ENCODE results near the gene CRABP1.
A peak's percentile ranks its signal among the peaks of the same experiment; 100 is the strongest.

Gene CRABP1

DNA sequence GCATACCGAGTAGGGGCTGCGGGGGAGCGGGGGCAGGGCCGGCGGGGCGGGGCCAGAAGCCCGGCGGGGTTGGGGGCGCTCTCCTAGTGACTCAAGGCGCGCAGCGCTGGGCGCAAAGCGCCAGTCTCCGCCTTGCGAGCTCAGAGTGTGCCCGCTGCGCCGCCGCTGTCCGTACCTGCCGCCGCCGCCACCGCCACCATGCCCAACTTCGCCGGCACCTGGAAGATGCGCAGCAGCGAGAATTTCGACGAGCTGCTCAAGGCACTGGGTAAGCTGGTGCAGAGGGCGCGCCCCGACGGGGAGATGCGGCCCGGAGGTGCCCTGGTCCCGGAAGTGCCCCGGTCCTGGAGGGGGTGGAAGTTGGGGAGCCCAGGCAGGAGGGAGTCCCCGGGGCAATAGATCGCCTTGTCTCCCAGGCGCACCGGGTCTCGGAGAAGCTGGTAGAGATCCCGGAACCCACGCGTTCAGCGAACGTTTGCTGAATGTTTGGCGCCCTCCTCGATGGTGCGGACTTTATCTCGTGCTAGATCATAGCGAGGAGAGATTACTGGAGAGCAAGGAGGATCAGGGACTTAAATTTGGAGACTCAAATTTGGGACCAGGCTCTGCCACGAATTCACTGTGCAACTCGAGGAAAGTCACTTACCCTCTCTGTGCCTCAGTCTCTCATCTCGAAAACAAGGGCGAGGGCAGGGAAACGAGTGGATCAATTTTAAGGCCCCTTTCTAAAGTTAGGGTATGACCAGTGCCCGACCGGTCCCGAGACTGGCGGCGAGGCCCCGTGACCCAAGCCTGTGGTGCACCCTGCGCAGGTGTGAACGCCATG, at the start of gene CRABP1:
Gene CRABP1 (plus strand): TSS at position 123 of the 826 bp plus-strand sequence. CDS start 76 bp downstream, at position 199.
- TF ChIP-seq, protein P1, sequence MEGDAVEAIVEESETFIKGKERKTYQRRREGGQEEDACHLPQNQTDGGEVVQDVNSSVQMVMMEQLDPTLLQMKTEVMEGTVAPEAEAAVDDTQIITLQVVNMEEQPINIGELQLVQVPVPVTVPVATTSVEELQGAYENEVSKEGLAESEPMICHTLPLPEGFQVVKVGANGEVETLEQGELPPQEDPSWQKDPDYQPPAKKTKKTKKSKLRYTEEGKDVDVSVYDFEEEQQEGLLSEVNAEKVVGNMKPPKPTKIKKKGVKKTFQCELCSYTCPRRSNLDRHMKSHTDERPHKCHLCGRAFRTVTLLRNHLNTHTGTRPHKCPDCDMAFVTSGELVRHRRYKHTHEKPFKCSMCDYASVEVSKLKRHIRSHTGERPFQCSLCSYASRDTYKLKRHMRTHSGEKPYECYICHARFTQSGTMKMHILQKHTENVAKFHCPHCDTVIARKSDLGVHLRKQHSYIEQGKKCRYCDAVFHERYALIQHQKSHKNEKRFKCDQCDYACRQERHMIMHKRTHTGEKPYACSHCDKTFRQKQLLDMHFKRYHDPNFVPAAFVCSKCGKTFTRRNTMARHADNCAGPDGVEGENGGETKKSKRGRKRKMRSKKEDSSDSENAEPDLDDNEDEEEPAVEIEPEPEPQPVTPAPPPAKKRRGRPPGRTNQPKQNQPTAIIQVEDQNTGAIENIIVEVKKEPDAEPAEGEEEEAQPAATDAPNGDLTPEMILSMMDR (IDR thresholded peaks at IDR 0.05; ENCODE audit: extremely low read depth, missing control alignments): no peak
- no peak for DNase-seq (ENCODE audit: low spot score)

DNA sequence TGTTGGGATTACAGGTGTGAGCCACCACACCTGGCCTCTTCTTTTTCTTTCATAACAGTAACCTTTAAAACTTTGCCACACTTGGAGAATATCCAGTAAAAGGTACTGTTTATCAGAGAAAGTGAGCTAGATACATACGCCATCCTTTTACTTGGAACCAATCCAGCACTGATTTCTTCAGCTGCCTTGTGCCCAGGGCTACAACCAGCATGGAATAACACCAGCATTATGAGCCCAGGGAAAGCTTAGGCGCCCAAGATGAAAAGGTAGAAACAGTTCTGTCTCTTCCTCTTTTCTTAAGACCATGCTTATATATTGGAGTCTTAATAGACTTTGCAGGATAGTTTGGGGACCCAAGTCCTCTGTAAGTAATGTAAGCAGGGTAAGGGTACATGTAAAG, 49.1 kb upstream of the CRABP1 start:
- TF ChIP-seq, protein P1 (IDR thresholded peaks at IDR 0.05; ENCODE audit: extremely low read depth, missing control alignments): no peak
- DNase-seq (ENCODE audit: low spot score): no peak

GRCh38 chr15:78291698-78292097, 48.5 kb upstream of the CRABP1 start:
- TF ChIP-seq, protein P1 (IDR thresholded peaks at IDR 0.05; ENCODE audit: extremely low read depth, missing control alignments): no peak
- DNase-seq (ENCODE audit: low spot score): no peak

- TF ChIP-seq, protein P1 (IDR thresholded peaks at IDR 0.05; ENCODE audit: extremely low read depth, missing control alignments): no peak
- no peak for DNase-seq (ENCODE audit: low spot score)
Observed at GRCh38 chr15:78292219-78292618, 47.9 kb upstream of the CRABP1 start.

- DNase-seq (ENCODE audit: low spot score): peak; percentile 94
- TF ChIP-seq, protein P1 (IDR thresholded peaks at IDR 0.05; ENCODE audit: extremely low read depth, missing control alignments): no peak
Observed at GRCh38 chr15:78299101-78299930, 40.8 kb upstream of the CRABP1 start, which contains the start of gene SKIC8. TSS of gene SKIC8 (minus strand) at chr15:78299609. CDS start at chr15:78295686, 3,923 bp downstream.

GRCh38 chr15:78301326-78301725, 38.8 kb upstream of the CRABP1 start:
- TF ChIP-seq, protein P1 (IDR thresholded peaks at IDR 0.05; ENCODE audit: extremely low read depth, missing control alignments): no peak
- DNase-seq (ENCODE audit: low spot score): peak; percentile 30

DNA sequence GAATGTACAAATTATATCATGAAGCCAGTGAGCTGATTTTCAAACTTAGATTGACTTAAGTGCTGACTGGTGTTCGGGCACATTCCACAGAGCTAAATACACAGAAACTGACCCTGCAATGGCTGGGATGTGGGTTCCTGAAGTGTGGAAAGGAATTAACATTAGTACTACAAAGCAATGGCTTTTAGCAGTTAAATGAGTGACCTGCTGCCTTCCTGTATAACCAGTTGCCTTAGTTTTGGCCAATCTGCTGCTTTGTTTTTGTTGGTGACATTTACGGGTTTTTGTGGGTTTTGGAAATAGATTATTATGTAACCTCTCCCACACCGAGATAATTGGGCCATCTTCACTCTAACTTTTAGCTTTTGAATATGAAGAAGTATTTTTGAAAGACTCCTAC, 38.3 kb upstream of the CRABP1 start:
- DNase-seq (ENCODE audit: low spot score): no peak
- TF ChIP-seq, protein P1 (IDR thresholded peaks at IDR 0.05; ENCODE audit: extremely low read depth, missing control alignments): no peak

Measured in GM20000 (cell line).